RWPE2 (cell line): ENCODE data around the gene MYOM1.

Source experiments
- ATAC-seq: fragments of 200-7000 bp; cut with Tn5 transposase; 3 replicates; pipeline ENCODE4 v1.9.1; 2021; ENCODE audit warnings: low read depth
- DNase-seq: peaks from one replicate; pipeline ENCODE4 v3.0.0-alpha.2; 2020; ENCODE audit warnings: low spot score
- H3K27ac ChIP-seq: fragments of 450-650 bp; 2 replicates; pipeline ENCODE4 v1.5.1; 2017; ENCODE audit warnings: mild to moderate bottlenecking; ENCODE audit not compliant: poor library complexity, severe bottlenecking
- H3K27me3 ChIP-seq: fragments of 250-450 bp; sonication (Bioruptor Pico); 2 replicates; pipeline ENCODE4 v1.5.1; 2021; ENCODE audit warnings: mild to moderate bottlenecking, moderate library complexity; ENCODE audit not compliant: insufficient read depth, poor library complexity, severe bottlenecking
- H3K36me3 ChIP-seq: fragments of 250-450 bp; sonication (Bioruptor Pico); 2 replicates; pipeline ENCODE4 v1.5.1; 2020; ENCODE audit warnings: low read depth, mild to moderate bottlenecking, moderate library complexity
- H3K4me1 ChIP-seq: fragments of 250-450 bp; sonication (Bioruptor Pico); 2 replicates; pipeline ENCODE4 v1.5.1; 2021; ENCODE audit warnings: mild to moderate bottlenecking, moderate library complexity; ENCODE audit not compliant: insufficient read depth, poor library complexity, severe bottlenecking
- H3K4me3 ChIP-seq: fragments of 250-450 bp; sonication (Bioruptor Pico); 2 replicates; pipeline ENCODE4 v1.5.1; 2021; ENCODE audit warnings: mild to moderate bottlenecking, moderate library complexity; ENCODE audit not compliant: severe bottlenecking
- H3K9me3 ChIP-seq: fragments of 250-450 bp; sonication (Bioruptor Pico); 2 replicates; pipeline ENCODE4 v1.5.1; 2021; ENCODE audit warnings: mild to moderate bottlenecking, moderate library complexity; ENCODE audit not compliant: severe bottlenecking
- CTCF ChIP-seq: fragments of 450-650 bp; IDR thresholded peaks from one replicate; pipeline ENCODE4 v1.5.1; 2017; ENCODE audit warnings: mild to moderate bottlenecking, moderate library complexity; ENCODE audit not compliant: poor library complexity, severe bottlenecking

Gene MYOM1

GRCh38 chr18:3184275-3184963 is 35.3 kb downstream of the MYOM1 start:
- ATAC-seq (no peak), DNase-seq (no peak)
- H3K27me3 ChIP-seq = no peaks in the 10 kb centered on the region
- H3K27ac ChIP-seq = no peak overlapping the region
- no peaks in the 10 kb centered on the region for H3K9me3 ChIP-seq
- TF ChIP-seq CTCF = no peak
- H3K36me3 ChIP-seq = no peaks in the 10 kb centered on the region
- no peak overlapping the region for H3K4me3 ChIP-seq
- no peaks in the 10 kb centered on the region for H3K4me1 ChIP-seq

- no peak overlapping the region for H3K27ac ChIP-seq
- TF ChIP-seq CTCF = no peak
- H3K4me3 ChIP-seq = no peak overlapping the region
- H3K36me3 ChIP-seq = no peaks in the 10 kb centered on the region
- H3K27me3 ChIP-seq = no peaks in the 10 kb centered on the region
- no peaks in the 10 kb centered on the region for H3K4me1 ChIP-seq
- no peak for DNase-seq
- H3K9me3 ChIP-seq = no peaks in the 10 kb centered on the region
- ATAC-seq = no peak
Observed at GRCh38 chr18:3183103-3183717, 36.6 kb downstream of the MYOM1 start.

GRCh38 chr18:3180325-3180724 is 39.4 kb downstream of the MYOM1 start:
- Histone ChIP-seq H3K4me3 (no peak overlapping the region), H3K36me3 (no peaks in the 10 kb centered on the region), H3K4me1 (no peaks in the 10 kb centered on the region), H3K9me3 (no peaks in the 10 kb centered on the region), H3K27me3 (no peaks in the 10 kb centered on the region), H3K27ac (no peak overlapping the region)
- no peak for ATAC-seq
- no peak for DNase-seq
- no peak for TF ChIP-seq CTCF

GRCh38 chr18:3179430-3180089 is 40.2 kb downstream of the MYOM1 start:
- Histone ChIP-seq H3K4me3 (no peak overlapping the region), H3K27me3 (no peaks in the 10 kb centered on the region), H3K4me1 (no peaks in the 10 kb centered on the region), H3K9me3 (no peaks in the 10 kb centered on the region), H3K27ac (no peak overlapping the region), H3K36me3 (no peaks in the 10 kb centered on the region)
- DNase-seq (no peak), ATAC-seq (no peak)
- TF ChIP-seq CTCF = no peak
